ENCODE data around the gene ZNF688. TPM values are rescaled to one million over a fixed set of nuclear protein-coding genes. Genes with fewer than 3 reads are reported as not detected.

Gene ZNF688
- polyA plus RNA-seq, 2 of the 4 experiments (the other 2 are of a cell fraction), result 4.6 to 6.7 TPM

- ChIA-PET POLR2A (interaction anchor here (0.6 to 2.8 kb wide), 23 partner anchors 9 to 187 kb away, joined by 3 to 44 read pairs (median 5); partner anchors contain the start of genes DCTPP1, SEPHS2, ZNF688 and ZNF689), CTCF (interaction anchor here (0.7 to 2.8 kb wide), 18 partner anchors 8 to 128 kb away, joined by 3 to 10 read pairs (median 6); partner anchors contain the start of genes DCTPP1 and ZNF688)
- WGBS (ENCODE audit: missing lambda C conversion rate), result 2% methylated on average over 34 of the region's 74 CpGs
- Histone ChIP-seq H3K27ac (peak within 1 kb of the TSS; percentile 93 to 98), H3K4me1 (peaks cover 4% of the 10 kb centered on the region; the same call in 1 of the 3 replicates), H3K9me3 (no peaks in the 10 kb centered on the region), H3K4me2 (peak within 1 kb of the TSS; percentile 89), H3K4me3 (peak within 1 kb of the TSS; percentile 82)
- FAIRE-seq (no peak), ATAC-seq (peak; percentile 96 to 97), DNase-seq (ENCODE audit: low read depth in 1 of 2, low spot score in 1 of 2) (peak; percentile 96 to 99)
- TF ChIP-seq JUN (IDR thresholded peaks at IDR 0.05), result peak; percentile 54 to 91; a peak in 4 of 5 replicates
- TF ChIP-seq RFX5 (IDR thresholded peaks at IDR 0.05), result no peak
- TF ChIP-seq MAX (IDR thresholded peaks at IDR 0.05), result peak; percentile 67; the same call in 1 of the 2 replicates
- TF ChIP-seq MYC (IDR thresholded peaks at IDR 0.05; ENCODE audit: borderline replicate concordance, low read length), result peak; percentile 57; the same call in 1 of the 2 replicates
- peak; percentile 70; the same call in 1 of the 2 replicates for TF ChIP-seq HOXB5 (CRISPR knock-in tag; IDR thresholded peaks at IDR 0.05)
- TF ChIP-seq CBX8 (IDR thresholded peaks at IDR 0.05), result no peak
- peak; percentile 50; the same call in 1 of the 2 replicates for TF ChIP-seq E2F6 (IDR thresholded peaks at IDR 0.05; ENCODE audit: borderline replicate concordance, low read depth)
- no peak for TF ChIP-seq NPAS2 (CRISPR knock-in tag; IDR thresholded peaks at IDR 0.05; ENCODE audit: borderline replicate concordance)
- TF ChIP-seq PHF8 (IDR thresholded peaks at IDR 0.05; ENCODE audit: borderline replicate concordance, low read depth), result peak; percentile 71
- no peak; the same call in 2 of the 3 replicates for TF ChIP-seq SMC3 (IDR thresholded peaks at IDR 0.05)
- TF ChIP-seq EP300 (IDR thresholded peaks at IDR 0.05), result no peak
- no peak for TF ChIP-seq HOXA7 (CRISPR knock-in tag; IDR thresholded peaks at IDR 0.05)
- no peak for TF ChIP-seq HEYL (CRISPR knock-in tag; IDR thresholded peaks at IDR 0.05)
- TF ChIP-seq SREBF2 (IDR thresholded peaks at IDR 0.05), result no peak
- TF ChIP-seq TFCP2L1 (CRISPR knock-in tag; IDR thresholded peaks at IDR 0.05), result no peak
- no peak for TF ChIP-seq CEBPB (IDR thresholded peaks at IDR 0.05)
- no peak for TF ChIP-seq MAZ (IDR thresholded peaks at IDR 0.05; ENCODE audit: borderline replicate concordance, low read depth, low read length)
- TF ChIP-seq USF2 (IDR thresholded peaks at IDR 0.05), result no peak
- no peak for TF ChIP-seq FOSL2 (IDR thresholded peaks at IDR 0.05)
- TF ChIP-seq FOSL2 (CRISPR knock-in tag; IDR thresholded peaks at IDR 0.05), result peak; percentile 89
- TF ChIP-seq POLR2AphosphoS2 (conservative IDR thresholded peaks at IDR 0.05; ENCODE audit: low read length), result no peak
- TF ChIP-seq HES2 (IDR thresholded peaks at IDR 0.05), result no peak
- peak; percentile 59; the same call in 1 of the 3 replicates for TF ChIP-seq BCL3 (IDR thresholded peaks at IDR 0.05)
- TF ChIP-seq REST (IDR thresholded peaks at IDR 0.05), result peak; percentile 74
- no peak for TF ChIP-seq TP53 (CRISPR knock-in tag; IDR thresholded peaks at IDR 0.05)
- no peak for TF ChIP-seq ZC3H11A (IDR thresholded peaks at IDR 0.05)
- no peak for TF ChIP-seq EHMT2 (IDR thresholded peaks at IDR 0.05; ENCODE audit: low read depth)
- no peak for TF ChIP-seq FOSB (CRISPR knock-in tag; IDR thresholded peaks at IDR 0.05)
- no peak for TF ChIP-seq RCOR1 (IDR thresholded peaks at IDR 0.05; ENCODE audit: low read depth, low read length)
- TF ChIP-seq PBX3 (IDR thresholded peaks at IDR 0.05), result no peak
- TF ChIP-seq CHD2 (IDR thresholded peaks at IDR 0.05; ENCODE audit: low read length, partially characterized antibody), result peak; percentile 74
- TF ChIP-seq ZSCAN20 (CRISPR knock-in tag; IDR thresholded peaks at IDR 0.05), result no peak
- TF ChIP-seq CBX2 (IDR thresholded peaks at IDR 0.05; ENCODE audit: borderline replicate concordance, low read depth), result no peak
Measured at GRCh38 chr16:30557957-30558788, 13.3 kb downstream of the ZNF688 start, which contains the start of gene ZNF764. ZNF764 (minus strand) TSS chr16:30558374; CDS start chr16:30558182, 192 bp downstream.
